Activated T-cell treated with anti-CD3 and anti-CD28 coated beads for 1 hour (primary cell): ENCODE data around the gene BRCC3.

Experiments used
- DNase-seq: peaks from one replicate; pipeline ENCODE4 v3.0.0-alpha.2; 2020; ENCODE audit warnings: low read depth

BRCC3 gene

GRCh38 chrX:155070975-155071693 lies at the start of gene BRCC3, which contains the start of the genes CMC4 and MTCP1:
Gene BRCC3 (plus strand): TSS chrX:155071508. CDS start chrX:155071528, 20 bp downstream.
Gene CMC4 (minus strand): TSS chrX:155071136. CDS start chrX:155064023, 7,113 bp downstream.
Gene MTCP1 (minus strand): TSS chrX:155071136. CDS start chrX:155066010, 5,126 bp downstream.
- DNase-seq, result peak; percentile 61

DNA sequence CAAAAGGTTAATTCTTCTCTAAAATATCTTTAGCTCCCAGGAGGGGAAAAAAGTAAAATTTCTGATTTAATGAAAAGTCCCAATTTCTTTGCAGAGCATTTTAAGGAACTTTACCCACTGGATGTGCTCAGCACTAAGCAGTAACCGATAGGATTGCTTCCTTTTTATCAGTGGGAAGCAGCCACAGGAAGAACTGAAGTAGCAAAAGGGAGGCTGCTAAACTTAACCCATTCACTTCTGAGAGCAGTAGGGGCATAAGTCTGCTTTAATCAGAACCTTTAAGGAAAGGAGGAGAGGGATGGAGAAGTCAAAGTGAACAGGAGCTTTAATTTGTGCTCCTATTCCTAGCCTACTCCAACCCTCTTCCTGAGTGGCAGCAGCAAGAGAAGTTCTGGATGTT lies 48.7 kb upstream of the BRCC3 start, which contains the start of gene F8:
F8 (minus strand) TSS at position 139 of the 400 bp plus-strand sequence. CDS start 171 bp downstream, outside the sequence.
- no peak for DNase-seq

DNA sequence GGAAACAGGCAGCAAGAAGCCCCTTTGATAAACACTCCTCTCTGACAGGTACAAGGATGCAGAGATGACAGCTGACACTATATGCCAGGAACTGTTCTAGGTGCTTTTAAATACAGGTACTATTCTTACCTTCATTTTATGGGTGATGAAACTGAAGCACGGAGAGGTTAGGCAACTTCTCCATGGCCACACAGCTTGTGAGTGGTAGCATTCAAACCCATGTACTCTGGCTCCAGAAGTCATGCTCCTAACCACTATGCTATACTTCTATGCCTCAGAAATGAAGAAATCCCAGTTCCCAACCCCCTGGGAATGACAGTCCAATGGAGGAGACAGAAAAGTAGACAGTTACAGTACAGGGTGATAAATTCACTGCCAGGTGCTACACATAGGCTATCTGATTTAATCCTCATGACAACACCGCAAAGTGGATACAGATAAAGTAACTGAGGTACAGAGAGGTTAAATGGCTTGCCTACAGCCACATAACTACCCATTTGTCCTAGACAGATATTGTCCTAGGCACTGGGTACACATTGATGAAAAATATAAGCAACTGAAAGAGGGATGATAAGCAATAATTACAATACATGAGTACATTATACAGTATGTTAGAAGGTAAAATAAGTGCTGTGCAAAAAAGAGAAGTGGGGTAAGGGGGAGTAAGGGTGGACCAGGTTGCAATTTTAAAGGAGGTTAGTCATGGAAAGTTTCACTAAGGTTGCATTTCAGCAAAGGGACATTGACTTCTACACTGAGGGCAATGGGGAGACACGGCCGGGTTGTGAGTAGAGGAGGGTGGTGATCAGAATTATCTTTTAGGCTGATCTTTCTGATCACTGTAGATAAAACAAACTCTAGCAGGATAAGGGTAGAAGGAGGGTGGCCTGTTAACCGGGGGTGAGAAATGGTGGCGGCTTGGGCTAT lies 47.1 kb upstream of the BRCC3 start:
- no peak for DNase-seq

DNA sequence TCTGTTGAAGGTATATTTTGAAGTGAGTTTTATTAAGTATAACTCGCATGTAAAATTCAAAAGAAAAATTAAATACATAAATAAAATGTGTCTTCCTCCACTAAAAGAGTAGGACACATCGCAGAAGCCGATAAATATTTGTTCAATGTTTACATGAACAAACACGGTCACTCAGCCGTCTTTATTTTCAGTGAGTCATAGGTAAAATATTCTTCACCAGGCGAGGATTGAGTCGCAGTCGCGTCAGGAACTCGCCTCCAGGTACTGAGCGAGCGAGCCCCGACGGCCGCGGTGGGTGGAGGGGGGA lies 44.9 kb upstream of the BRCC3 start:
- no peak for DNase-seq

DNA sequence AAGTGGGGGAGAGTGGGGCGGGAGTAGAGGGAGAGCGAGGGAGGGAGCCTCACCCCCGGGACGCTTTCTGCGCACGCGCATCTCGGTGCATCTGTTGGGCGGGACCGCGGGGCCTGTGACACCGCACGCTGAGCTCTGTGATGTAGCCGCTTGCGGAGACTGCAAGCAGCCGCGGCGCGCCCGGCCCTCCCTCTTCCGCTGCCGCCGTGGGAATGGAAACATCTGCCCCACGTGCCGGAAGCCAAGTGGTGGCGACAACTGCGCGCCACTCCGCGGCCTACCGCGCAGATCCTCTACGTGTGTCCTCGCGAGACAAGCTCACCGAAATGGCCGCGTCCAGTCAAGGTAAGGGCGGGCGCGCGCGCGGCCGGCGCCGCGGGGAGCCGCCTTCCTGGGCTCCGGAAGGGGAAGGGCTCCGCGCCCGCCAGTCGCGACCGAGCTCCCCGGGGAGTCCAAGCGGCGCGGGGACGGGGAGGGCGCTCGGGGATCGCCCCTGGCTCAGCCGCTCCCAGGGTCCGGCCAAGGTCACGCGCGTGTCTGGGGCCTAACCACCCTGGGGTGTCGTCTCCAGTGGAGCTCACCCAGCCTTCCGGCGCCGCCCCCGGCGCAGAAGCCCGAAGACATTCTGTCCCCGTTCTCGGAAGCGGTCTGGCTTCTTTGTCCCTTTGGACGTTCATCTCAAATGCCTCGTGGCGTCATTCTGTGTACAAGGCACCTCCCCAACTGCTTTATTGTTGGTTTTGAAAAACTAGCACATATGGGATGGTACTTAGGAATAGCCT lies 44.4 kb upstream of the BRCC3 start, which contains the start of gene FUNDC2:
FUNDC2 (plus strand) TSS at position 118 of the 782 bp plus-strand sequence; CDS start at position 213, 95 bp downstream.
- DNase-seq, result peak; percentile 87

DNA sequence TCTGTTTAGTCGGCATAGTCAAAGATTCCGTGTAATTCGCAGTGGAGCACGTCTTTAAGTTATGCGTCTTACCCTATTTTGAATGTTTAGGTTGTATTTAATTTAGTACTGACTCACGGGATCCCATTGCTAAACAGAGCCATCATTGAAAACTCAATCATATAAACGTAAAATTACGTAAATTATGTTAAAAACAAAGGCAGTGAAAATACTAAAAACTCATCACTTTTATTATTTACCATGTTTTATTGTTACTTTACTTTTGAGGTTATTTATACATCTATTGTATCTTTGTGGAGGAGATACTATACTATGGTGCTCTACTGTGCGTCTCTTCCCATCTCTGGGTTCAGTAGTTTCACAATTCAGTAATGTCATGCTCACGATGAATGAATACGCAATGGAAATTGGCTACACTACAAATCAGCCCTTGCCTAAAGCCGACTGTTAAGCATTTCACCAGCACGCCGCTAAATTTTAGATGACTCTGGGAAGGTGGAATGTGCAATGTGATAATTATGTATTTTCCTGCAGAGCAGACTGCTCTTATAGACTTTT lies 43.7 kb upstream of the BRCC3 start:
- no peak for DNase-seq

DNA sequence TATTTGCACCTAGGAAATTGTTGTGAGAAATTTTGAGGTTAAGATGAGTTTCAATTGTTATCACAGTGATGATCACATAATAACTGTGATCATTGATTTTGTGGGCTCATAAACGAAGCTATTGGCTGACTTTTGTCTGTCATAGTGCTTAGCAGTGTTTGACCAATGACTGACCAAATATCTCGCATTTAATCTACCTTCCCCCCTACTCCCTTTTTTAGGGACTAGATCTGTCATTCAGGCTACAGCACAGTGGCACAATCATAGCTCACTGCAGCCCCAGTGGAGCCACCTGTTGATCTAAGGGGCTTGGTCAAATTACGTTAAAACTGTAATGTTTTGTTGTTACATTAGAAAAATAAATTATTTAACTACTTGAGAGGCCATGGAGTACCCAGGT lies 43.2 kb upstream of the BRCC3 start:
- no peak for DNase-seq

- no peak for DNase-seq
Observed at GRCh38 chrX:155028877-155029291, 42.4 kb upstream of the BRCC3 start.

GRCh38 chrX:155031657-155032056 lies 39.7 kb upstream of the BRCC3 start:
- no peak for DNase-seq

GRCh38 chrX:155035688-155036087 lies 35.6 kb upstream of the BRCC3 start:
- DNase-seq, result no peak

- no peak for DNase-seq
Observed at GRCh38 chrX:155046129-155046810, 25.0 kb upstream of the BRCC3 start.

DNA sequence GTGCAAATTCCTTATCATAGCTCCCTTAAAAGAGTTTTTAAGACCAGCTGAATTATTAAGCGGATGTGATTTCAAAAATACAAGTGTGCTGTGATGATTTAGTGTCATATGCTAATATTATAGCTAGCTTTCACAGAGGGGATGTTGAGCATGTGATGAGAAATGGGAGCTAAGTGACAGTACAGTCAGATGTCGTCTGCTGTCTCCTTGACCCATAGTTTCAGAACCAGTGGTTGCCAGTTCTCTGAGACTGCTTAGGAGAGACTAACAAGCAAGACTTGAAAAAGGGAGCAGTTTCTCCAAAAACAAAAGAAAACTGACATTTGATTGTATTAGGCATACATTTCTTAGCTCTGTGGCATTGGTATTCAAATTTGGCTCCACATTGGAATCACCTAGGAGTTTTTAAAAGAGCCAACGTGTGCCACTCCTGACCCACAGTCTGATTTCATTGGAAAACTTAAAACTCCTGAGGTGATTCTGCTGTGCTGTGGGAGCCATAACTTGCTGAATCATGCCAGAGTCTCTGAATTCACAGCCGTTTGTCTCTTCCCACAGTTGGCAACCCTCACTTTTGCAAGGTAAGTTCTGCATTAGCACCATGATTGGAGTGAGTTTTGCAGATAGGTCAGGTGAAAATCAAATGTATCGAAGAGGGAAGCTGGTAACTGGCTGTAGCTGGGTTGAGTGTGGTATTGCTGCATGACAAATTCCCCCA lies 24.3 kb upstream of the BRCC3 start:
- no peak for DNase-seq

GRCh38 chrX:155048977-155049619 lies 22.2 kb upstream of the BRCC3 start:
- peak; percentile 32 for DNase-seq

- no peak for DNase-seq
Observed at GRCh38 chrX:155052738-155053498, 18.4 kb upstream of the BRCC3 start.

GRCh38 chrX:155053656-155054055 lies 17.7 kb upstream of the BRCC3 start:
- DNase-seq, result no peak

DNA sequence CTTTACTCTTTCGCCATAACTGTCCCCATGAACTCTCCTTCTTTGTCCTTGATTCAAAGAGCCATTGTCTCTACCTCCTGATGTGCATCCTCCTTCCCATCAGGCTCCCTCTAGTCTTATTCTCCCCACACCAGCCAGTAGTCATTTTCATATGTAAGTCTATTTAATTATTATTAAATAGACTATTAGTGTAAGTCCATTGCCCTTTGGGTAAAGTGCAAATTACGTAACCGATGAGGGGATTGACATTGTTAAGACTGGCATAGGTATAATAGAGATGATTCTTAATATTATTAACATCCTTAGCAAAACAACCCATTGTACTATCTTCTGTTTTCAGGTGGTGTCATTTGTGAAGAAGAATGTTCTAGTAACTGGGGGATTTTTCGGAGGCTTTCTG lies 17.1 kb upstream of the BRCC3 start:
- no peak for DNase-seq

GRCh38 chrX:155055494-155055893 lies 15.8 kb upstream of the BRCC3 start:
- DNase-seq, result no peak

DNA sequence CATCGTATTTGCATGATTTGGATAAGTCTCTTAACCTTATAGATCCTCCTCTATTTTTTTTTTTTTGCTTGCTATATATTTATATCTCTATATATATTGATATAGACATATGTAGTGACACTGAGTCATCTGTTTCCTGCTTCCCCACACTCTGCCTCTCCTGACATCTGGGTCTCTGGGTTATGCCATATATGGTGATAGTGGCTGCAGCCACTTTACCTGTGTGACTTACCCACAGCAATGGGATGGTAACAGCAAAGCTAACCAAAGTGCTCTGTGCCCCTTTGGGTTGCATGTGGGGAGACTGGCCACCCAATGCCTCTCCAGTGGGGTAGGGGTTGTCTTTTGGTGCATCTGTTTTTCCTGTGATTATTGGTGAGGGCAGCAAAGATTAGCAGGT lies 14.8 kb upstream of the BRCC3 start:
- DNase-seq, result no peak
